ENCODE data around the gene ELMO1.

Gene ELMO1

DNA sequence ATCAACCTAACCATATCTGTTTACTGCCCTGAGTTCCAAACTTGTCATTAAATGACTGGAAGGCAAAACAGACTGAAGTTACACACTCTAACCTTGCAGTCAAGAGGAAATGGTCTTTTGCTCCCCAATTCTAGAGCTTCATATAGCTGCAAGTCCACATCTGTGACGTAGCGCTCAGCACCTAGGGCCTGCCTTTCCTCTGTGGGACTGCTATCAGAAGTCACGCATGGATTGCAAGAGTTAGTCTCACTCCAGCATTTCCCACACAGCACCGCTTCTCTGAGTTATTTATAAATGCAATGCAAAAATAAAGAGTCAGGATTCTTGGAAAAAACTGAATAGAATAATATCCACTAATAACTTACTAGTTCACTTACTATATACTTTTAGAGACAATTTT lies 96.9 kb downstream of the ELMO1 start:
- DNase-seq (ENCODE audit: insufficient read length, low spot score), result no peak
- no peak for FAIRE-seq
- TF ChIP-seq, protein P1, sequence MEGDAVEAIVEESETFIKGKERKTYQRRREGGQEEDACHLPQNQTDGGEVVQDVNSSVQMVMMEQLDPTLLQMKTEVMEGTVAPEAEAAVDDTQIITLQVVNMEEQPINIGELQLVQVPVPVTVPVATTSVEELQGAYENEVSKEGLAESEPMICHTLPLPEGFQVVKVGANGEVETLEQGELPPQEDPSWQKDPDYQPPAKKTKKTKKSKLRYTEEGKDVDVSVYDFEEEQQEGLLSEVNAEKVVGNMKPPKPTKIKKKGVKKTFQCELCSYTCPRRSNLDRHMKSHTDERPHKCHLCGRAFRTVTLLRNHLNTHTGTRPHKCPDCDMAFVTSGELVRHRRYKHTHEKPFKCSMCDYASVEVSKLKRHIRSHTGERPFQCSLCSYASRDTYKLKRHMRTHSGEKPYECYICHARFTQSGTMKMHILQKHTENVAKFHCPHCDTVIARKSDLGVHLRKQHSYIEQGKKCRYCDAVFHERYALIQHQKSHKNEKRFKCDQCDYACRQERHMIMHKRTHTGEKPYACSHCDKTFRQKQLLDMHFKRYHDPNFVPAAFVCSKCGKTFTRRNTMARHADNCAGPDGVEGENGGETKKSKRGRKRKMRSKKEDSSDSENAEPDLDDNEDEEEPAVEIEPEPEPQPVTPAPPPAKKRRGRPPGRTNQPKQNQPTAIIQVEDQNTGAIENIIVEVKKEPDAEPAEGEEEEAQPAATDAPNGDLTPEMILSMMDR (IDR thresholded peaks at IDR 0.05; ENCODE audit: insufficient read depth, missing control alignments), result no peak

DNA sequence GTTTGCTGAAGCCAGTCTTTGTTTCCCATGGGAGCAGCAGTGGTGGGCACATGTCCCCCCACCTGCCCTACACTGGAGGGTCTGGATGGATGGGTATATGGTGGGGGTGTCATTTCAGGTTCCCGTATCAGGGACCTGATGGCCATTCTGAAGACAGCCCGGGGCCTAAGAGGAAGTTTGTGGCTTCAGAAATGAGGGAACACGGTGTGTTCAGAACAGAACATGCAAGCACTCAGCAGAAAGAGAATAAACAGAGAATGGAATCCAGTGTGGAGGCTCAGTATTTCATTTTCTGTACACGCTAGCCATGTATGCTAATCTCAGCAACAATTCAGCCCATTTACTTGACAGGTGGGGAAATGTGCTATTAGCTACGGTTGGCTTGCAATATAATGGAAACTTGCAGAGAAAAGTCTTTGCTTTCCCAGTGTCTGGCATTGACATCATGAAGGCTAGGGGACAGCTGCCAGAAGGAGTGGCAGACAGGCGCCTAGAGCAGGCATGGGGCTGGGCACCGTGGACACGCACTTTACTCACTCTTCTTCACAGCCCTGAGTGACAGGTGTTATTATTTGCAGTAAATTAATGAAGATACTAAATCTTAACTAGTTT lies 98.6 kb downstream of the ELMO1 start:
- FAIRE-seq (no peak), DNase-seq (ENCODE audit: insufficient read length, low spot score) (no peak)
- TF ChIP-seq, protein P1 (IDR thresholded peaks at IDR 0.05; ENCODE audit: insufficient read depth, missing control alignments), result no peak

DNA sequence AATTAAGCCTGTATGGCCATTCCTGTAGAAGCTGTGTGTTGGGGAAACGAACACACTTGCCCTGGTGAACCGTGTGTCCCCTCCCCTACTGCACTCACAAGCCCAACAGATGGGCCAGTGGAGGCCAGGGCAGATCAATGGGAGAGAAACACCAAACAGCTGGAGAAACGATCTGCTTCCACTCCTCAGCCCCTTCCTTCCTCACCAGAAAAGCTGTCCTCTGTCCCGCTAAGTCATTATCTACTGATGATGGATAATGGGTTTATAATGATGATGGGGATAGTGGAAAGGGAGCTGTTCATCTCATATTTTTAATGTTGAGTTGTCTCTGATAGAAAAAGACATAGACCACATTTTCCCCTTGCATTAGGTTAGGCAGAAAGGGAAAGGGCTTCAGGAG lies 99.7 kb downstream of the ELMO1 start:
- DNase-seq (ENCODE audit: insufficient read length, low spot score) (no peak), FAIRE-seq (no peak)
- TF ChIP-seq, protein P1 (IDR thresholded peaks at IDR 0.05; ENCODE audit: insufficient read depth, missing control alignments), result no peak

DNA sequence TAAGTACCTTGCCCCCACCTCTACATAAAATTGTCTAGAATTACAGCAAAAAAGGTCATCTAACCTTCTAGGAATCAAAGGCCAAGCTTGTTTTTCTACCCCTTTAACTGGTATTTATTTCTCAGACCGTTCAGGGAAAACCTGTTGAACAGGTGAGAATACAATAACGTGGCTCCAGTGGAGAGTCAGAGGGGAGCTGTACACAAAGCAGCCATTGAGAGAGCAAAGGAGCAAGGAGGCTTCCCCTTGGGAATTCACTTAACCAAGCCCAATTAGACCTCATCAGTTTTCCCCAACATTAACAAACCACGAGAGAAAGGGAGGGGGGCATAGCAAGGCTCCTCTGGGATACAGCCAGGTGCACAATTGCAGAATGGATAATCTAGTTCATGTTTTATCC lies 101.9 kb downstream of the ELMO1 start:
- TF ChIP-seq, protein P1 (IDR thresholded peaks at IDR 0.05; ENCODE audit: insufficient read depth, missing control alignments), result no peak
- no peak for DNase-seq (ENCODE audit: insufficient read length, low spot score)
- no peak for FAIRE-seq

DNA sequence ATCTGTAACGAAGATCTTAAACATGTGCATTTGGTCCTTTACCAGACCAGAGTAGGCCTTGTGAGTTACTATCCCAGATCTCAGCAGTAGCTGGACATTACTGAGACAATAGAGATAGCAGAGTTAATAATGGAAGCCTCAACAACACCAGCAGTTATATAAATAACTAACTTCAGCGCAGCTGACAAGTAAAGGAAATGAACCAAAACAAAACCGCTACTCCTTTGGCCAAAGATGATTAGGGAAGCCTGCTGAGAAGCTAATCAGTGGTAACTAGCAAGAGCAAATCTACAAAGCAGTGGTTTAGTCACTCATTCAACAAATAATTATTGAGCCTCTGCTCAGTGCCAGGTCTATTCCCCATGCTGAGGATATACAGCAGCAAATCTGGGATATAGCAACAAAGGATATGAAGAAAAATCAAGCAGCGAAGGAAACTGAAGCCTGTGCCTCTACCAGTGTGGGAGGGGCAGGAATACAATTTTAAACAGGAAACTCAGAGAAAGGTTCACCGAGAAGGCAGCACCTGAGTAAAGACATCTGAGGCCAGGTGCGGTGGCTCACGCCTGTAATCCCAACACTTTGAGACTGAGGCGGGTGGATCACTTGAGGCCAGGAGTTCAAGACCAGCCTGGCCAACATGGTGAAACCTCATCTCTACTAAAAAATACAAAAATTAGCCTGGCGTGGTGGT lies 103.6 kb downstream of the ELMO1 start:
- DNase-seq (ENCODE audit: insufficient read length, low spot score) (no peak), FAIRE-seq (no peak)
- TF ChIP-seq, protein P1 (IDR thresholded peaks at IDR 0.05; ENCODE audit: insufficient read depth, missing control alignments), result no peak

DNA sequence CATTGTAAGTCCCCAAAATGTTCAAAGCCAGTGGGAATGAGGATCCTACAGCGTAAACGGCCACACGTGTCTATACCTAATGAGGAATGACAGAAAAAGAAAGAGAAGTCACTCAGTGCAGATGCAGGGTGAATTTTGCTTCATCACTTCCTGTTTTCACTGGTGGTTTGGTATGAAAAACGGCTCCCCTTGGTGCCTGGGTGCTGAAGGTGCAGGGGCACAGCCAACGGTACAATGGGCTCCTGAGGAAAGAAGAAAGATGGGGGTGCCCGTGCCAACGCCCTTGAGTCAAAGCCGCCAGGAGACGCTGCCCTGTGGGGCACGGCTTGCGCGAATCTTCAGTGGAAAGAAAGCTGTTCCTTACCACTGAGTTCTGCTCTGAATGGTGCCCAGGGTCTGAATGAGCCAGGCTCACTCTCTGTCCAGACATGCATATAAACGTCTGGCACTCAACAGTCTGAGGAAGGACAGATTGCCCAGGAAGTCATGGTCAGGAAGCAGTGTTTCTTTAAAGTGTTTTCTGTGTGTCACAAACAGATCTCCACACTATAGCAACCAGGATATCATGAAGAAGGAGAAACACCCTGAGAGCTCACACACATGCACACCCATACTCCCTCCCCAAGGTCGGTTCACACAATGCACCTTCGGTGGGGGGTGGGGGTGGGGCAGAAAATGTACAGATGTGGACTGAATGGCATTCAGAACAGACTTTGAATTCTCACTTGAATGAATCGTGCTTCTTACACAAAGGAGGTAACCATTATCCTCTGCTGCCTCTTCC lies 105.8 kb downstream of the ELMO1 start:
- DNase-seq (ENCODE audit: insufficient read length, low spot score) (no peak), FAIRE-seq (no peak)
- TF ChIP-seq, protein P1 (IDR thresholded peaks at IDR 0.05; ENCODE audit: insufficient read depth, missing control alignments), result no peak
